ENCODE data around the gene NFX1. TPM values are rescaled to one million over a fixed set of nuclear protein-coding genes. Genes with fewer than 3 reads are reported as not detected.

The NFX1 gene
- total RNA-seq, 1 experiment from 2014 or later = 14.0 TPM

- no peak overlapping the region for H3K4me3 ChIP-seq (ENCODE audit: insufficient read depth, low read depth, low read length)
- 0 out of 2 replicates have a peak, but pooled peaks cover 1% of the 10 kb centered on the region for H3K36me3 ChIP-seq (replicated peaks; ENCODE audit: control insufficient read depth, insufficient read depth, low read length)
- no peaks in the 10 kb centered on the region for H3K27me3 ChIP-seq (ENCODE audit: control insufficient read depth, insufficient read depth, low read length)
- no peak for DNase-seq
These were observed 2.1 kb upstream of the NFX1 start for GRCh38 chr9:33288235-33288634.

- H3K27me3 ChIP-seq (ENCODE audit: control insufficient read depth, insufficient read depth, low read length) = no peaks in the 10 kb centered on the region
- peak; percentile 35 for DNase-seq
- H3K36me3 ChIP-seq (replicated peaks; ENCODE audit: control insufficient read depth, insufficient read depth, low read length) = 0 out of 2 replicates have a peak, but pooled peaks cover 1% of the 10 kb centered on the region
- H3K4me3 ChIP-seq (ENCODE audit: insufficient read depth, low read depth, low read length) = no peak overlapping the region
These were observed 1.4 kb upstream of the NFX1 start for GRCh38 chr9:33288828-33289483.

- DNase-seq = peak; percentile 52
- no peaks in the 10 kb centered on the region for H3K27me3 ChIP-seq (ENCODE audit: control insufficient read depth, insufficient read depth, low read length)
- 0 out of 2 replicates have a peak overlapping the region, but pooled peaks have one; percentile 96 for H3K4me3 ChIP-seq (ENCODE audit: insufficient read depth, low read depth, low read length)
- H3K36me3 ChIP-seq (replicated peaks; ENCODE audit: control insufficient read depth, insufficient read depth, low read length) = 0 out of 2 replicates have a peak, but pooled peaks cover 1% of the 10 kb centered on the region
These were observed 820 bp upstream of the NFX1 start for GRCh38 chr9:33289496-33289895.

- no peaks in the 10 kb centered on the region for H3K27me3 ChIP-seq (ENCODE audit: control insufficient read depth, insufficient read depth, low read length)
- 0 out of 2 replicates have a peak, but pooled peaks cover 1% of the 10 kb centered on the region for H3K36me3 ChIP-seq (replicated peaks; ENCODE audit: control insufficient read depth, insufficient read depth, low read length)
- peak overlapping the region; percentile 96 for H3K4me3 ChIP-seq (ENCODE audit: insufficient read depth, low read depth, low read length)
- DNase-seq = no peak
These were observed 425 bp upstream of the NFX1 start for GRCh38 chr9:33289936-33290246.

- DNase-seq = no peak
- no peaks in the 10 kb centered on the region for H3K27me3 ChIP-seq (ENCODE audit: control insufficient read depth, insufficient read depth, low read length)
- peaks cover 5% of the 10 kb centered on the region for H3K36me3 ChIP-seq (replicated peaks; ENCODE audit: control insufficient read depth, insufficient read depth, low read length)
- peak overlapping the region; percentile 96 for H3K4me3 ChIP-seq (ENCODE audit: insufficient read depth, low read depth, low read length)
These were observed 698 bp downstream of the NFX1 start for GRCh38 chr9:33291031-33291397.

- no peak overlapping the region for H3K4me3 ChIP-seq (ENCODE audit: insufficient read depth, low read depth, low read length)
- DNase-seq = no peak
- peaks cover 5% of the 10 kb centered on the region for H3K36me3 ChIP-seq (replicated peaks; ENCODE audit: control insufficient read depth, insufficient read depth, low read length)
- H3K27me3 ChIP-seq (ENCODE audit: control insufficient read depth, insufficient read depth, low read length) = no peaks in the 10 kb centered on the region
These were observed 1.6 kb downstream of the NFX1 start for GRCh38 chr9:33291901-33292300.

- H3K36me3 ChIP-seq (replicated peaks; ENCODE audit: control insufficient read depth, insufficient read depth, low read length) = peaks cover 12% of the 10 kb centered on the region
These were observed 3.5 kb downstream of the NFX1 start for GRCh38 chr9:33293782-33294181.

GRCh38 chr9:33294670-33295432 is 4.5 kb downstream of the NFX1 start:
- no peaks in the 10 kb centered on the region for H3K27me3 ChIP-seq (ENCODE audit: control insufficient read depth, insufficient read depth, low read length)
- H3K4me3 ChIP-seq (ENCODE audit: insufficient read depth, low read depth, low read length) = no peak overlapping the region
- H3K36me3 ChIP-seq (replicated peaks; ENCODE audit: control insufficient read depth, insufficient read depth, low read length) = peaks cover 14% of the 10 kb centered on the region
- DNase-seq = no peak

More at GRCh38 chr9:33293782-33294181, 3.5 kb downstream of the NFX1 start:
- Histone ChIP-seq H3K27me3 (ENCODE audit: control insufficient read depth, insufficient read depth, low read length) (no peaks in the 10 kb centered on the region), H3K4me3 (ENCODE audit: insufficient read depth, low read depth, low read length) (no peak overlapping the region)
- no peak for DNase-seq

- no peak for DNase-seq
- Histone ChIP-seq H3K27me3 (ENCODE audit: control insufficient read depth, insufficient read depth, low read length) (no peaks in the 10 kb centered on the region), H3K36me3 (replicated peaks; ENCODE audit: control insufficient read depth, insufficient read depth, low read length) (peaks cover 17% of the 10 kb centered on the region), H3K4me3 (ENCODE audit: insufficient read depth, low read depth, low read length) (no peak overlapping the region)
These were observed 5.3 kb downstream of the NFX1 start for GRCh38 chr9:33295571-33295970.

GRCh38 chr9:33297432-33297831 is 7.1 kb downstream of the NFX1 start:
- Histone ChIP-seq H3K27me3 (ENCODE audit: control insufficient read depth, insufficient read depth, low read length) (no peaks in the 10 kb centered on the region), H3K4me3 (ENCODE audit: insufficient read depth, low read depth, low read length) (no peak overlapping the region), H3K36me3 (replicated peaks; ENCODE audit: control insufficient read depth, insufficient read depth, low read length) (peaks cover 22% of the 10 kb centered on the region)
- no peak for DNase-seq

GRCh38 chr9:33300546-33300945 is 10.2 kb downstream of the NFX1 start:
- DNase-seq = no peak
- peaks cover 28% of the 10 kb centered on the region for H3K36me3 ChIP-seq (replicated peaks; ENCODE audit: control insufficient read depth, insufficient read depth, low read length)
- no peaks in the 10 kb centered on the region for H3K27me3 ChIP-seq (ENCODE audit: control insufficient read depth, insufficient read depth, low read length)
- H3K4me3 ChIP-seq (ENCODE audit: insufficient read depth, low read depth, low read length) = no peak overlapping the region

GRCh38 chr9:33304362-33304761 is 14.0 kb downstream of the NFX1 start:
- no peak for DNase-seq
- peaks cover 26% of the 10 kb centered on the region for H3K36me3 ChIP-seq (replicated peaks; ENCODE audit: control insufficient read depth, insufficient read depth, low read length)
- H3K4me3 ChIP-seq (ENCODE audit: insufficient read depth, low read depth, low read length) = no peak overlapping the region
- no peaks in the 10 kb centered on the region for H3K27me3 ChIP-seq (ENCODE audit: control insufficient read depth, insufficient read depth, low read length)

- Histone ChIP-seq H3K36me3 (replicated peaks; ENCODE audit: control insufficient read depth, insufficient read depth, low read length) (peaks cover 19% of the 10 kb centered on the region), H3K4me3 (ENCODE audit: insufficient read depth, low read depth, low read length) (no peak overlapping the region), H3K27me3 (ENCODE audit: control insufficient read depth, insufficient read depth, low read length) (no peaks in the 10 kb centered on the region)
- DNase-seq = no peak
These were observed 15.7 kb downstream of the NFX1 start for GRCh38 chr9:33306037-33306436.

- Histone ChIP-seq H3K4me3 (ENCODE audit: insufficient read depth, low read depth, low read length) (no peak overlapping the region), H3K36me3 (replicated peaks; ENCODE audit: control insufficient read depth, insufficient read depth, low read length) (peaks cover 19% of the 10 kb centered on the region), H3K27me3 (ENCODE audit: control insufficient read depth, insufficient read depth, low read length) (no peaks in the 10 kb centered on the region)
- DNase-seq = no peak
These were observed 16.8 kb downstream of the NFX1 start for GRCh38 chr9:33307067-33307466.

- H3K36me3 ChIP-seq (replicated peaks; ENCODE audit: control insufficient read depth, insufficient read depth, low read length) = peaks cover 16% of the 10 kb centered on the region
- H3K4me3 ChIP-seq (ENCODE audit: insufficient read depth, low read depth, low read length) = no peak overlapping the region
- no peaks in the 10 kb centered on the region for H3K27me3 ChIP-seq (ENCODE audit: control insufficient read depth, insufficient read depth, low read length)
- no peak for DNase-seq
These were observed 19.6 kb downstream of the NFX1 start for GRCh38 chr9:33309903-33310302.

Data from H7 (cell line).